Femur (tissue), 1 donor: ENCODE data around the gene PRPSAP1.
"Not testable (repeated sequence)": the region's sequence is repeated elsewhere in the genome, so short reads cannot be mapped to it uniquely, and the experiment has no call there.

Experiments used
- DNase-seq: peaks from one replicate; pipeline ENCODE4 v3.0.0-alpha.2; 2017

The PRPSAP1 gene

DNA sequence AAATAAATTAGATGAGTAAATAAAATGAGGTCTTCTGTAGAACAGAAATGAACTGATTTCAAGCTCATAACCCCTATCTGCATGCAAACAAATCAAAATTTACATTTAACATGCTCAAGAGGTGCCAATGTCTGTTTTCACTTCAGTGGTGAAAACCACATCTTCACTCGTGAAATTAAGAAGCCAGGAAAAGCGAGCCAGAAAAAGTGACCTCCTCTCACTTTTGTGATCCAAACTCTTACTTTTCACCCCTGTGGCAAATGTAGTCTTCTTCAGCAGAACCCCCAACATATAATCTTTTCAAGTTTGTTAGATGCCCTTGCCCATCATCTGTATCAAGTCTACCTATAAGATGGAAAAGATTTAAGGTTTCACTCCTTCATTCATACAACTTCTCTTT lies 36.2 kb downstream of the PRPSAP1 start:
- no peak for DNase-seq

DNA sequence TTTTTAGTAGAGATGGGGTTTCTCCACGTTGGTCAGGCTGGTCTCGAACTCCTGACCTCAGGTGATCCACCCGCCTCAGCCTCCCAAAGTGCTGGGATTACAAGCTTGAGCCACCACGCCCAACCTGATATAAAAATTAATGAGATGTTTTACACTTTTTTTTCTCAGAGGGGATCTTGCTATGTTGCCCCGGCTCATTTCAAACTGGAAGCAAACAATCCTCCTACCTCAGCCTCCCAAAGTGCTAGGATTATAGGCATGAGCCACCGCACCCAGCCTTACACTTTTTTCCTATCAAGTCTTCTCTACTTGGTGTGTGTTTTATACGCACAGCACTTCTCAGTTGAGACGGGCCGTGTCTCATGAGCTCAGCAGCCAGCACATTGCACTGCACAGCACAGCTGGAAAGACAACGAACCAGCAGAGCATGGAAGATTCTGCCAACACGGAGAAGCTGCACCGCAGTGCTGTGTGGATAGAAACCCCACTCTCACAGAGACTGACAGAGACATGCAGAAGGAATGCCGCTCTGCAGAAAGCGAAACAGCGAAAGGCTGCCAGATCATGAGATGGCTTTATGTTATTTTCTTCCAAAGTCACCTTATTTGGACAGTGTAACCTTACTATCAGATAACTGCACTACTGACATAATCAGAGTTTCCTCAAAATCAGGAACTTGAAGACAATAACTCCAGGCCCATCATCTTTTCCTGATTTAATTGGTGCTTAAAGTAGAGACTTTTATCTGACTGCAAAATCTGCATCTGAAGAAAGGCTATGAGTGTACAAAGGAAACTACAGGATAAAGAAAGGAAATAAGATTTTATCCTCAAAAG lies 39.1 kb downstream of the PRPSAP1 start:
- no peak for DNase-seq

DNA sequence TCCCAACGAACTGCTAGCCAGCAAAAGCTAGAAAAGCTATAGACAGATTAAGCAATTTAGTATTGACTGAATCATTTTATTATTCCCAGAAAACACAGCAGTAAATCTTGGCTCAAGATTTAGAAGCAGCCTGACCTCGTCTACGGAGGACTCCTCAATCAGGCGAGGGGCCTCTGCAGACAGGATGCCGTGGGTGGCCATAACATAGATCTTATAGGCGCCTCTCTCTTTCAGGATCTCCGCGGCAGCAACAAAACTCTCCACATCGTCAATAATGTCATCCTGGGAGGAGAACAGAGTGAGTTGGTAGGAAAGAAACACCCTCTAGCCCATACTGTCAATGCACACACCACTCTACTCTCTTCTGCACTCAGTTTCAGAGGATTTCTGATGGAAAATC lies 41.0 kb downstream of the PRPSAP1 start:
- no peak for DNase-seq

DNA sequence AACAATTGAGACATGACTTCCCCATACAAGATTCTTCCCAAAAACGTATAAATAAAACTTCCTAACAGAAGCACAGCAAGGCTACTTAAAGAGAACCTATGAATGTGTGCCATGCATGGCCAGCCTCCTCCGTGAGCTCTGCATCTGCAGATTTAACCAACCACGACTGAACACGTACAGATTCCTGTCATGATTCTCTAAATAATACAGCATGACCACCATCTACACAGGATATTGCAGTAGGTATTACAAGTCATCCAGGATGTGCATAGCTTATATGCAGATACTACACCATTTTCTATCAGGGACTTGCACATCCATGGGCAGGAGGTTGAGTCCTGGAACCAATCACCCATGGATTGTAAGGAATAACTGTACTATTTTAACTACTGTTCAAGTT lies 44.3 kb downstream of the PRPSAP1 start:
- DNase-seq, result no peak

- no peak for DNase-seq
Measured at GRCh38 chr17:76307966-76308338, 45.8 kb downstream of the PRPSAP1 start, which contains the start of gene QRICH2. TSS of gene QRICH2 (minus strand) at chr17:76308276. CDS start at chr17:76307998, 278 bp downstream.

DNA sequence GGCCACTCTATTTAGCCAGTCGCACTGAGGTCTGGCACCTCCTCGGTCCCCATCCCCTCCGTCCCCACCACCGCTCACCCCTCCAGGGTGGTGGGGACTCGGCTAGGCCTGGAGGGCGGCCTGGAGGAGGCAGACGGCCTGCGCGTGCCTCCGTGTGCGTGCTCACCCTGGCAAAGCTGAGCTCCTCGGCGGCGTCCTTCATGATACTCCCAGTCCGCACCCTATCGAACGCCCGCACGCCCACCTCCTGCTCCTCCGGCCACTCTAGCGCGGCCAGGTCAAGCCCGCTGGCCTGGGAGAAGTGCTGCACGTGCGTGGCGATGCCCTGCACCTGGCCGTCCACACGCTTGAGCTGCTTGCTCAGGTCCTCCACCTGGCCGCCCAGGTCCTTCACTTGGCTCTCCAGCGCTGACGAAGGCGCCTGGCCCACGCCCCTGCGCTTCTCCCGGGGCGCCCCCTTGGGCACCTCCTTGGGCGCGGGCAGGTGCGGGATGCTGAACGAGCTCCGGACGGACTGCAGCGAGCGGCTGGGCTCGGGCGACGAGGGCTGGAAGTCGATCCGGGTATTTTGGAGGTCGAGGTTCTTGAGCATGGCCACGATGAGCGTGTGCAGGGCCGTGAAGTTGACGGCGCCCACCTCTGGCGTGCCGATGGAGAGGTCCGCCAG lies 46.3 kb downstream of the PRPSAP1 start:
- DNase-seq, result no peak

GRCh38 chr17:76305135-76305454 lies 48.6 kb downstream of the PRPSAP1 start:
- not testable (repeated sequence) for DNase-seq

GRCh38 chr17:76304226-76305134 lies 49.2 kb downstream of the PRPSAP1 start:
- no peak for DNase-seq

GRCh38 chr17:76297436-76297835 lies 56.3 kb downstream of the PRPSAP1 start:
- no peak for DNase-seq

GRCh38 chr17:76296889-76297288 lies 56.8 kb downstream of the PRPSAP1 start:
- no peak for DNase-seq

DNA sequence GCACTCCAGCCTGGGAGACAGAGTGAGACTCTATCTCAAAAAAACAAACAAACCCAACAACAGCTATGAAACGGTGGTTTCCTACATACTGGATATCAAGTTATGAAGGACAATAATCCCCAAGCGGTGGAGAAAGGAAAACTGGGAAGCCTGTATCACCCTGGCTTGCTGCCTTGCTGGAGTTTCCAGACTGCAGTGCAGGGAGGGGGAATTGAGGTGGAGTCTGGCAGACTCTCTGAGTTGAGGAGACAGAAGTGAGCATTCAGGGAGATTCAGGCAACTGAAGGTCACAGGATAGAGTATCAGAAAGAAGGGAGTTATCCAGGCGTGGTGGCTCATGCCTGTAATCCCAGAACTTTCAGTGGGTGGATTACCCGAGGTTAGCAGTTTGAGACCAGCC lies 57.5 kb downstream of the PRPSAP1 start:
- no peak for DNase-seq

DNA sequence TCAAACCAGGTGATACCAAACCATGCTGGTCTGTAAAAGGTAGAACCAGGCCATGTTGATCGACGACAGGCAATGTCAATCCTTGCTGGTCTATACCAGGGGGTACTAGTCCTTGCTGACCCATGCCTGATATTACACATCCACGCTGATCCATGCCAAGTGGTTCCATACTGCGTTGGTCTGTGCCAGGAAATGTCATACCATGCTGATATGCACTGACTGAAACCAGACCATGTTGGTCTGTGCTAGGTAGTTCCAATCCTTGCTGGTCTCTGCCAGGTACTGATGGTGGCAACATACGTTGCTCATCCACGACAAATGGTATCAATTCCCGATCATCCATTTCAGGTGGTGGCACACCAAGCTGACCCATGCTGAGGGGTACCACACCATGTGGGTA lies 60.6 kb downstream of the PRPSAP1 start:
- no peak for DNase-seq

DNA sequence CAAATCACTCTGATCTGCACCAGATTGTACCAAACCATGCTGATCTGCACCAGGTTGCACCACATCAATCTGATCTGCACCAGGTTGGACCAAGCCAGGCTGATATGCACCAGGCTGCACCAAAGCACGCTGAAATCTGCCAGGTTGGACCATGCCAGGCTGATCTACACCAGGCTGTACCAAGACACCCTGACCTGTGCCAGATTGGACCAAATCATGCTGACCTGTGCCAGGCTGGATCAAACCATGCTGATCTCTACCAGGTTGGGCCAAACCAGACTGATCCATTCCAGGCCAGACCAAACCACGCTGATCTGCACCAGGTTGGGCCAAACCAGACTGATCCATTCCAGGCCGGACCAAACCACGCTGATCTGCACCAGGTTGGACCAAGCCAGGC lies 61.1 kb downstream of the PRPSAP1 start:
- DNase-seq, result no peak

GRCh38 chr17:76281573-76282371 lies 71.9 kb downstream of the PRPSAP1 start:
- no peak for DNase-seq

- no peak for DNase-seq
Measured at GRCh38 chr17:76280650-76281049, 73.1 kb downstream of the PRPSAP1 start.

GRCh38 chr17:76279742-76280287 lies 73.9 kb downstream of the PRPSAP1 start:
- DNase-seq, result no peak

GRCh38 chr17:76278952-76279741 lies 74.6 kb downstream of the PRPSAP1 start:
- peak; percentile 91 for DNase-seq

DNA sequence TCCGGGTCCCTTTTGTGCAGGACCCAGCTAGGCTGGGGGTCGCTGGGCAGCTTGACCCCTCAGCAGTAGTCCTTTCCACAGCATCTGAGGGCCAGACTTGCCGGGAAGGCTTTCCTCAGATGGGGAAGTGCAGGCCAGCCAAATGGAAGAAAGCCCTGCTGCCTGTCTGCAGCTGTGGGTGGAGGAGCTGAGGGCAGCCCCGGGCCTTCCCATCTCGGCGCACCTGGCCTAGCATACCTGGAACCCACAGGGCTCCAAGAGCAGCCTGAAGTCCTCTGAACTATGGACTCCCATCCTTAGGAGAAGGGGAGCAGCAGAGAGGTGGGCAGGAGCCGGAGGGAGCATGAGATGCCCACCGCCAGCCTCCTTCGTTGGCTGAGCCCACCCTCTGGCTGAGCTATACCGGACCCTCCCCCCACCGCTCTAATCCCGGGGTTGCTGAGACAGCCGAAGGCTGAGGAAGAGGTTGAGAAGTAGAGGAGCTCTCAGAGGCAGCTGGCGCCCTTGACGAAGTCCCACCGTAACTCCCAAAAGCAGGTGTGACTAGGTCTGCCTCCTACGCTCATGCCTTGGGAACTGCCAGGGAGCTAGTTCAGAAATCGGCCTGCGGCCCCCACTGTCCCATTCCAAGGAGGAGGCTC lies 75.3 kb downstream of the PRPSAP1 start:
- DNase-seq, result no peak

DNA sequence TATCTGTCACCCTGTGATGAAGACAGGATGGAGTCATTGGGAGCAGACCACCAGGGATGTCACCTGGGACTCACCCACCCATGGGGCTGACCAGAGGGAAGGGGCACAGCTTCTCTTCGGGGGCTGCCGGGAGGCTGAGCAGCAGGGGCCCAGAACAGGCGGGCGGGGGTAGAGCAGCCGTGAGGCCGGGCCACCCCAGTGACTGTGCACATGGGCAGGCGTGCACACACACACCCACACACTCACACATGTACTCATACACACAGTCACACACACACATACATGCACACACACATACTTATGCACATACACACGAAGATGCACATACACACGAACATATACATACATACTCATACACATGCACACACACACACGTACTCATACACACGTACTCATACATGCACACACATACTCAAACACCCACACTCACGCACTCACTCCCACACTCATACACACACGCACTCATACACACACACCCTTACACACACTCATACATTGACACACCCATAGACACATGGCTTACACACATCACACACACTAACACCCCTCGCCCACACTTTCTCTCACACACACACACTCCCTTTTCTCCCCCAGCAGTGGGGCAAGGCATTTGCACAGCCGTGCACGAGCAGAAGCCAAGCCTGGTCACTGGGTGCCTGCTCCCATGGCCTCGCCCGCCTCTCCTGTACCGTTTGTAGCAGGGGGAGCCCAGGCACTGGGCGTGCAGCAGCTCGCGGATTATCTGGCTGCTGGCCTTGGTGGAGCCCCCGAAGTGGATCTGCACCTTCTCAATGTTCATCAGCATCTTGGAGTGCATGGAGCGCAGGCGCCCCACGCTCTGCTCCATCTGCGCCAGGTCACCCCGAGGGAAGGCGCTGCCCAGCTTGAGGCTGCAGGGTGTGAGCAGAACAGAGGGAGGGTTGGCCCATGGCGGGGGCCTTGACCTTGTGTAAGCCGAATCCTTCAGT lies 76.1 kb downstream of the PRPSAP1 start:
- no peak for DNase-seq
